H9 (cell line): Measurements from ENCODE around the gene CARD8. TPM values are rescaled to one million over a fixed set of nuclear protein-coding genes. Genes with fewer than 3 reads are reported as not detected.
A peak's percentile ranks its signal among the peaks of the same experiment; 100 is the strongest.

Source experiments
- DNase-seq: peaks from one replicate; pipeline ENCODE4 v3.0.0-alpha.2; 2017
- H2AFZ ChIP-seq: one replicate; pipeline ENCODE4 v1.6.1; 2013; ENCODE audit warnings: mild to moderate bottlenecking, low read length, control low read depth, moderate library complexity
- H2AK5ac ChIP-seq: 2 replicates; pipeline ENCODE4 v1.6.1; 2013; ENCODE audit warnings: low read length, control low read depth, mixed read lengths; ENCODE audit not compliant: insufficient read length
- H2BK120ac ChIP-seq: one replicate; pipeline ENCODE4 v1.6.1; 2013; ENCODE audit warnings: low read depth, mild to moderate bottlenecking, low read length, control low read depth, inconsistent platforms; ENCODE audit not compliant: poor library complexity, severe bottlenecking
- H2BK12ac ChIP-seq: 2 replicates; pipeline ENCODE4 v1.6.1; 2013; ENCODE audit warnings: low read length, control low read depth, mixed read lengths, low read depth; ENCODE audit not compliant: insufficient read length
- H2BK15ac ChIP-seq: 2 replicates; pipeline ENCODE4 v1.6.1; 2013; ENCODE audit warnings: low read depth, low read length, control low read depth
- H2BK20ac ChIP-seq: one replicate; pipeline ENCODE4 v1.6.1; 2013; ENCODE audit warnings: low read depth, mild to moderate bottlenecking, low read length, control low read depth, inconsistent platforms; ENCODE audit not compliant: poor library complexity, severe bottlenecking
- H2BK5ac ChIP-seq: 2 replicates; pipeline ENCODE4 v1.6.1; 2013; ENCODE audit warnings: low read length, control low read depth, mixed read lengths; ENCODE audit not compliant: insufficient read length
- H3K14ac ChIP-seq: 2 replicates; pipeline ENCODE4 v1.6.1; 2013; ENCODE audit warnings: low read length, control low read depth; ENCODE audit not compliant: insufficient read depth
- H3K18ac ChIP-seq: 2 replicates; pipeline ENCODE4 v1.6.1; 2013; ENCODE audit warnings: low read depth, mild to moderate bottlenecking, mixed read lengths, low read length, control low read depth; ENCODE audit not compliant: insufficient read length
- H3K23ac ChIP-seq: 2 replicates; pipeline ENCODE4 v1.6.1; 2013; ENCODE audit warnings: low read length, control low read depth, mixed read lengths, low read depth; ENCODE audit not compliant: insufficient read length
- H3K23me2 ChIP-seq: 2 replicates; pipeline ENCODE4 v1.6.1; 2013; ENCODE audit warnings: low read depth, mild to moderate bottlenecking, mixed read lengths, low read length, control low read depth; ENCODE audit not compliant: insufficient read length, poor library complexity, severe bottlenecking
- H3K27ac ChIP-seq: 2 replicates; pipeline ENCODE4 v1.5.1; 2013; ENCODE audit warnings: low read length, control low read depth, mixed read lengths, low read depth; ENCODE audit not compliant: insufficient read length
- H3K27me3 ChIP-seq: 2 replicates; pipeline ENCODE4 v1.6.1; 2013; ENCODE audit warnings: low read length, control low read depth, inconsistent platforms; ENCODE audit not compliant: insufficient read depth
- H3K4ac ChIP-seq: 2 replicates; pipeline ENCODE4 v1.6.1; 2013; ENCODE audit warnings: low read depth, mild to moderate bottlenecking, control low read depth, inconsistent platforms, low read length, moderate library complexity
- H3K4me1 ChIP-seq: 2 replicates; pipeline ENCODE4 v1.6.1; 2013; ENCODE audit warnings: low read length, control low read depth, inconsistent platforms; ENCODE audit not compliant: insufficient read depth
- H3K4me2 ChIP-seq: 2 replicates; pipeline ENCODE4 v1.6.1; 2013; ENCODE audit warnings: low read length, control low read depth, mixed read lengths; ENCODE audit not compliant: insufficient read length, insufficient read depth
- H3K56ac ChIP-seq: 2 replicates; pipeline ENCODE4 v1.6.1; 2013; ENCODE audit warnings: low read depth, mild to moderate bottlenecking, mixed read lengths, low read length, control low read depth; ENCODE audit not compliant: insufficient read length
- H3K79me1 ChIP-seq: 2 replicates; pipeline ENCODE4 v1.6.1; 2013; ENCODE audit warnings: low read depth, mild to moderate bottlenecking, moderate library complexity, low read length, control low read depth, inconsistent platforms; ENCODE audit not compliant: insufficient read depth, poor library complexity, severe bottlenecking
- H3K79me2 ChIP-seq: 2 replicates; pipeline ENCODE4 v1.6.1; 2013; ENCODE audit warnings: low read length, control low read depth, inconsistent platforms; ENCODE audit not compliant: insufficient read depth
- H3K9ac ChIP-seq: 2 replicates; pipeline ENCODE4 v1.6.1; 2013; ENCODE audit warnings: low read length, control low read depth, mixed read lengths; ENCODE audit not compliant: insufficient read length; ENCODE audit errors: extremely low read depth
- H3K9me3 ChIP-seq: one replicate; pipeline ENCODE4 v1.6.1; 2013; ENCODE audit warnings: low read depth, low read length, inconsistent platforms; ENCODE audit not compliant: control insufficient read depth
- H3T11ph ChIP-seq: one replicate; pipeline ENCODE4 v1.6.1; 2013; ENCODE audit warnings: mild to moderate bottlenecking, low read length, control low read depth, inconsistent platforms
- H4K20me1 ChIP-seq: one replicate; pipeline ENCODE4 v1.6.1; 2013; ENCODE audit not compliant: control insufficient read depth, insufficient read length, insufficient read depth
- H4K5ac ChIP-seq: 2 replicates; pipeline ENCODE4 v1.6.1; 2013; ENCODE audit warnings: low read depth, mild to moderate bottlenecking, mixed read lengths, low read length, control low read depth; ENCODE audit not compliant: insufficient read length
- H4K8ac ChIP-seq: replicated peaks from 2 replicates; pipeline ENCODE4 v1.6.1; 2013; ENCODE audit warnings: low read length, control low read depth, mixed read lengths, low read depth; ENCODE audit not compliant: insufficient read length
- H4K91ac ChIP-seq: 2 replicates; pipeline ENCODE4 v1.6.1; 2013; ENCODE audit warnings: low read depth, mild to moderate bottlenecking, moderate library complexity, mixed read lengths, low read length, control low read depth; ENCODE audit not compliant: insufficient read length
- H3K27ac Mint-ChIP-seq, 3 experiments: 2 replicates in 2 of 3; 3 replicates in 1 of 3; pipeline ENCODE4 v1.8.0; 2020 to 2021; ENCODE audit warnings: mixed read lengths in 3 of 3, mild to moderate bottlenecking in 1 of 3, moderate library complexity in 1 of 3
- H3K27me3 Mint-ChIP-seq: 2 replicates; pipeline ENCODE4 v1.8.0; 2021; ENCODE audit warnings: low read depth, mild to moderate bottlenecking, moderate library complexity, mixed read lengths
- H3K36me3 Mint-ChIP-seq, 3 experiments: 2 replicates in 2 of 3; 3 replicates in 1 of 3; pipeline ENCODE4 v1.8.0; 2020 to 2021; ENCODE audit warnings: low read depth in 3 of 3, mixed read lengths in 3 of 3; ENCODE audit not compliant: insufficient read depth in 1 of 3
- H3K4me1 Mint-ChIP-seq, 2 experiments: 2 replicates each; pipeline ENCODE4 v1.8.0; 2020; ENCODE audit warnings: mixed read lengths in 2 of 2
- H3K4me3 Mint-ChIP-seq, 2 experiments: 2 replicates in 1 of 2; 3 replicates in 1 of 2; pipeline ENCODE4 v1.8.0; 2020 to 2021; ENCODE audit warnings: mild to moderate bottlenecking in 2 of 2, mixed read lengths in 2 of 2, moderate library complexity in 1 of 2
- H3K9me3 Mint-ChIP-seq, 2 experiments: 2 replicates in 1 of 2; 3 replicates in 1 of 2; pipeline ENCODE4 v1.8.0; 2020; ENCODE audit warnings: mild to moderate bottlenecking in 2 of 2, mixed read lengths in 2 of 2, moderate library complexity in 1 of 2
- CTCF ChIP-seq: fragments of 200-600 bp; sonication (generic); conservative IDR thresholded peaks from 3 replicates; pipeline ENCODE4 v1.8.0; 2021; ENCODE audit warnings: antibody characterized with exemption, mild to moderate bottlenecking
- WGBS: extraction: QIAGEN DNeasy Blood & Tissue Kit; methylation state at CpG from one replicate; pipeline ENCODE4 v1.1.7; 2013; ENCODE audit warnings: missing lambda C conversion rate, low lambda C conversion rate, mixed read lengths; ENCODE audit not compliant: insufficient read length; ENCODE audit errors: extremely low coverage; 5-methylcytosine and 5-hydroxymethylcytosine counted together
- total RNA-seq: library from RNA; stranded (reverse); gene quantifications from 2 replicates; pipeline ENCODE4 v1.2.1, GENCODE V29; 2021

Gene CARD8
- total RNA-seq, 1 experiment from 2014 or later = 21.0 TPM

GRCh38 chr19:48290771-48291488 lies 35.2 kb upstream of the CARD8 start:
- peak overlapping the region; percentile 69 for H3K18ac ChIP-seq
- H3K27ac ChIP-seq = no peak overlapping the region
- H3K4me3 Mint-ChIP-seq = peak overlapping the region; percentile 61 to 83
- H4K8ac ChIP-seq = no peak overlapping the region
- H3K4me2 ChIP-seq = peak overlapping the region; percentile 96
- peaks cover 4% of the 10 kb centered on the region for H3K9me3 ChIP-seq
- H2AFZ ChIP-seq = no peak overlapping the region
- H2AK5ac ChIP-seq = no peak overlapping the region
- no peak overlapping the region for H2BK20ac ChIP-seq
- no peaks in the 10 kb centered on the region; the same call in 1 of the 2 replicates for H3K4me1 ChIP-seq
- H3K36me3 Mint-ChIP-seq = peaks cover 14 to 30% (median 27%) of the 10 kb centered on the region in 3 experiments
- no peak overlapping the region for H3K4ac ChIP-seq
- no peaks in the 10 kb centered on the region for H3K79me1 ChIP-seq
- no peak overlapping the region for H3T11ph ChIP-seq
- peak overlapping the region; percentile 62 to 90 (median 89); a peak in 5 of 7 replicates for H3K27ac Mint-ChIP-seq
- no peaks in the 10 kb centered on the region for H3K27me3 Mint-ChIP-seq
- no peak overlapping the region for H4K5ac ChIP-seq
- peaks cover 6% of the 10 kb centered on the region for H3K23me2 ChIP-seq
- no peak overlapping the region for H2BK12ac ChIP-seq
- no peaks in the 10 kb centered on the region for H3K27me3 ChIP-seq
- no peaks in the 10 kb centered on the region for H4K20me1 ChIP-seq
- peak overlapping the region; percentile 92 for H3K14ac ChIP-seq
- DNase-seq = peak; percentile 88
- WGBS = no CpG with 5 or more reads among the region's 45 CpGs
- H3K9ac ChIP-seq = peak overlapping the region; percentile 16
- no peak overlapping the region for H3K23ac ChIP-seq
- no peak overlapping the region for H2BK5ac ChIP-seq
- H2BK120ac ChIP-seq = no peak overlapping the region
- peaks cover 0 to 6% of the 10 kb centered on the region in 2 experiments; a peak in 2 of 5 replicates for H3K9me3 Mint-ChIP-seq
- H3K56ac ChIP-seq = no peak overlapping the region
- peak; percentile 99 for TF ChIP-seq CTCF
- no peaks in the 10 kb centered on the region for H3K79me2 ChIP-seq
- H4K91ac ChIP-seq = no peak overlapping the region
- no peak overlapping the region for H2BK15ac ChIP-seq
- H3K4me1 Mint-ChIP-seq = peaks cover 16 to 19% of the 10 kb centered on the region in 2 experiments
